Endothelial cell of umbilical vein (primary cell): Measurements from ENCODE around the gene OR10P1. TPM values are rescaled to one million over a fixed set of nuclear protein-coding genes. Genes with fewer than 3 reads are reported as not detected.

Experiments used
- BruUV-seq: library from RNA; stranded (reverse); fragments of 400-500 nt; replicated peaks from 2 replicates; lab custom pipeline; 2021; lab: Mats Ljungman, UMichigan
- CTCF ChIA-PET: fragments of 300-600, 350-600 bp; sonication (Branson Sonifier 250); formaldehyde crosslinking; loops from one replicate; lab custom pipeline; 2021; ENCODE audit warnings: antibody characterized with exemption, inconsistent platforms; lab: Charles Lee
- POLR2A ChIA-PET: fragments of 300-600, 350-600 bp; sonication (Branson Sonifier 250); formaldehyde crosslinking; loops from one replicate; lab custom pipeline; 2021; ENCODE audit warnings: antibody characterized with exemption, inconsistent platforms; lab: Charles Lee
- DNase-seq: peaks from one replicate; pipeline ENCODE4 v3.0.0-alpha.2; 2011; ENCODE audit warnings: low read depth, low spot score
- FAIRE-seq: peaks from 2 replicates; lab custom pipeline; 2011; peaks lifted over from hg19 to GRCh38; lab: Jason Lieb, UNC
- H2AFZ ChIP-seq: 2 replicates; pipeline ENCODE4 v1.6.0; 2012; ENCODE audit warnings: low read depth, low read length, control low read depth, inconsistent platforms
- H3K27ac ChIP-seq: 2 replicates; pipeline ENCODE4 v1.5.1; 2011; ENCODE audit warnings: low read depth, mild to moderate bottlenecking, control low read depth, low read length, moderate library complexity; ENCODE audit not compliant: insufficient read depth
- H3K27me3 ChIP-seq, 2 experiments: 2 replicates each; pipeline versions ENCODE4 v1.6.0 to v1.6.1; 2011; ENCODE audit warnings: low read length in 2 of 2, mixed read lengths in 1 of 2; ENCODE audit not compliant: control insufficient read depth in 2 of 2, insufficient read depth in 2 of 2
- H3K36me3 ChIP-seq, 2 experiments: 2 replicates in 1 of 2; 3 replicates in 1 of 2; pipeline ENCODE4 v1.5.1; 2011; ENCODE audit warnings: low read length in 2 of 2, mild to moderate bottlenecking in 1 of 2, moderate library complexity in 1 of 2; ENCODE audit not compliant: control insufficient read depth in 2 of 2, insufficient read depth in 2 of 2; ENCODE audit errors: extremely low read depth in 1 of 2
- H3K4me1 ChIP-seq: 3 replicates; pipeline ENCODE4 v1.5.1; 2011; ENCODE audit warnings: mild to moderate bottlenecking, low read length; ENCODE audit not compliant: control insufficient read depth, insufficient read depth; ENCODE audit errors: extremely low read depth
- H3K4me2 ChIP-seq: 2 replicates; pipeline ENCODE4 v1.6.1; 2011; ENCODE audit warnings: low read length, control low read depth, mixed read lengths; ENCODE audit not compliant: insufficient read depth
- H3K4me3 ChIP-seq, 3 experiments: fragments of 200-600 bp in 1 of 3; sonication (generic), shearing (Covaris generic) in 1 of 3; replicated peaks in 1 of 3; 2 replicates each; pipeline ENCODE4 v1.5.1; 2011 to 2016; ENCODE audit warnings: control low read depth in 3 of 3, low read length in 3 of 3, mild to moderate bottlenecking in 2 of 3, inconsistent platforms in 1 of 3, low read depth in 1 of 3, moderate library complexity in 1 of 3; ENCODE audit not compliant: insufficient read depth in 1 of 3
- H3K79me2 ChIP-seq: 2 replicates; pipeline ENCODE4 v1.6.0; 2012; ENCODE audit warnings: low read length, inconsistent platforms; ENCODE audit not compliant: control insufficient read depth, insufficient read depth
- H3K9ac ChIP-seq: replicated peaks from 2 replicates; pipeline ENCODE3; 2011; ENCODE audit warnings: low read length, control low read depth; ENCODE audit not compliant: insufficient read depth; ENCODE audit errors: extremely low read depth
- H3K9me1 ChIP-seq: replicated peaks from 3 replicates; pipeline ENCODE4 v1.6.0; 2011; ENCODE audit warnings: mild to moderate bottlenecking, low read length; ENCODE audit not compliant: control insufficient read depth, insufficient read depth; ENCODE audit errors: extremely low read depth
- H3K9me3 ChIP-seq: replicated peaks from 2 replicates; pipeline ENCODE4 v1.5.1; 2012; ENCODE audit warnings: low read length, inconsistent platforms; ENCODE audit not compliant: control insufficient read depth, insufficient read depth
- H4K20me1 ChIP-seq: replicated peaks from 2 replicates; pipeline ENCODE3; 2011; ENCODE audit warnings: mild to moderate bottlenecking, low read length; ENCODE audit not compliant: control insufficient read depth, insufficient read depth; ENCODE audit errors: extremely low read depth
- CTCF ChIP-seq, 2 donors: IDR thresholded peaks; 1 replicate in 1 of 2; 2 replicates in 1 of 2; pipeline ENCODE4 v1.5.1; 2011; ENCODE audit warnings: low read length in 2 of 2, mild to moderate bottlenecking in 2 of 2, moderate library complexity in 2 of 2, control low read depth in 1 of 2, inconsistent platforms in 1 of 2, low read depth in 1 of 2; ENCODE audit not compliant: insufficient read depth in 1 of 2; ENCODE audit errors: extremely low read depth in 1 of 2
- EZH2 ChIP-seq: IDR thresholded peaks from 2 replicates; pipeline ENCODE4 v1.6.1; 2012; ENCODE audit warnings: borderline replicate concordance, low read depth, mild to moderate bottlenecking, moderate library complexity, low read length, inconsistent platforms; ENCODE audit not compliant: severe bottlenecking
- FOS ChIP-seq: IDR thresholded peaks from 2 replicates; pipeline ENCODE4 v1.6.1; 2011; ENCODE audit warnings: mild to moderate bottlenecking, low read length, moderate library complexity, borderline replicate concordance; ENCODE audit not compliant: insufficient read depth
- GATA2 ChIP-seq: IDR thresholded peaks from 2 replicates; pipeline ENCODE4 v1.7.0; 2011; ENCODE audit warnings: low read depth, mild to moderate bottlenecking, moderate library complexity, mixed read lengths, low read length; ENCODE audit not compliant: insufficient read length, insufficient read depth
- JUN ChIP-seq: IDR thresholded peaks from 2 replicates; pipeline ENCODE4 v1.6.1; 2011; ENCODE audit warnings: borderline replicate concordance, low read depth; ENCODE audit not compliant: insufficient read length, insufficient read depth
- MAX ChIP-seq: IDR thresholded peaks from 2 replicates; pipeline ENCODE4 v1.6.1; 2011; ENCODE audit not compliant: insufficient read depth, insufficient read length
- MYC ChIP-seq: IDR thresholded peaks from one replicate; pipeline ENCODE4 v1.6.1; 2011; ENCODE audit warnings: mild to moderate bottlenecking, low read depth, low read length
- POLR2A ChIP-seq: IDR thresholded peaks from 2 replicates; pipeline ENCODE4 v1.6.1; 2012; ENCODE audit warnings: low read depth, mild to moderate bottlenecking, control low read depth, low read length
- POLR2AphosphoS5 ChIP-seq: IDR thresholded peaks from 2 replicates; pipeline ENCODE4 v1.6.1; 2012; ENCODE audit warnings: low read depth, mild to moderate bottlenecking, control low read depth, low read length, moderate library complexity; ENCODE audit not compliant: insufficient read depth
- dilution Hi-C: fragments of 300-500 bp; cut with MboI; formaldehyde crosslinking; loops from one replicate; pipeline ENCODE4 v1.15.0; 2019; ENCODE audit warnings: low sequenced_read_pairs; ENCODE audit not compliant: extremely low pct_ligation_motif_present
- intact Hi-C: fragments of 100-400 bp; cut with micrococcal nuclease; formaldehyde crosslinking; loops from one replicate; pipeline ENCODE4 v1.10.0; 2022
- polyA plus RNA-seq, 4 experiments: library from polyadenylated mRNA; depleted of rRNA in 3 of 4; stranded (reverse) in 3 of 4; unstranded in 1 of 4; fragments of >200 nt; gene quantifications; 2 replicates each; pipeline versions ENCODE4 v1.2.1 to v1.2.3, GENCODE V29; 2011 to 2012; ENCODE audit warnings: missing spikeins in 1 of 4
- total RNA-seq: library from RNA; stranded (reverse); gene quantifications from 2 replicates; pipeline ENCODE4 v1.2.3, GENCODE V29; 2021

Gene OR10P1
- total and polyA plus RNA-seq, 2 donors (not counting 3 experiments of a cell fraction or from before 2014, with no cell fraction given) = not detected

- no peaks in the 10 kb centered on the region for H4K20me1 ChIP-seq
- no peak overlapping the region for H3K27ac ChIP-seq
- H3K4me1 ChIP-seq = no peaks in the 10 kb centered on the region
- POLR2A ChIA-PET = no interaction called here
- TF ChIP-seq FOS = no peak
- no peak for TF ChIP-seq JUN
- TF ChIP-seq CTCF (IDR thresholded peaks at IDR 0.05; ENCODE audit: extremely low read depth in 1 of 2, insufficient read depth in 1 of 2, low read depth in 1 of 2, low read length in 2 of 2) = no peak
- no peak for TF ChIP-seq POLR2AphosphoS5
- TF ChIP-seq GATA2 = no peak
- TF ChIP-seq POLR2A = no peak
- no peak for TF ChIP-seq EZH2
- no peak for TF ChIP-seq MAX
- no peak for TF ChIP-seq MYC
- no peak for DNase-seq
- no peak overlapping the region for H3K4me3 ChIP-seq
- no peaks in the 10 kb centered on the region for H3K9me3 ChIP-seq
- dilution Hi-C loops = no loop called here
- H3K27me3 ChIP-seq = peaks cover 6 to 8% of the 10 kb centered on the region in 2 experiments
- BruUV-seq = no TSS peak
- CTCF ChIA-PET = no interaction called here
- no peaks in the 10 kb centered on the region for H3K79me2 ChIP-seq
- no peak for FAIRE-seq
- intact Hi-C loops = no loop called here
- no peak overlapping the region for H3K9ac ChIP-seq
- H3K4me2 ChIP-seq = no peak overlapping the region
- H3K9me1 ChIP-seq = no peaks in the 10 kb centered on the region
- H2AFZ ChIP-seq = no peak overlapping the region
- H3K36me3 ChIP-seq = no peaks in the 10 kb centered on the region
These were observed 12.6 kb upstream of the OR10P1 start for GRCh38 chr12:55624056-55624455.
